C4-2B (cell line): Measurements from ENCODE around the gene VPS13D.

ENCODE experiments used
- H3K27ac ChIP-seq: fragments of 450-650 bp; 2 replicates; pipeline ENCODE4 v1.5.1; 2017
- ZFX ChIP-seq: fragments of 450-650 bp; IDR thresholded peaks from 2 replicates; pipeline ENCODE4 v1.6.1; 2017
- TF ChIP-seq, protein P1 (sequence below): fragments of 450-650 bp; conservative IDR thresholded peaks from 2 replicates; pipeline ENCODE4 v1.5.1; 2017; ENCODE audit warnings: mild to moderate bottlenecking

Gene VPS13D

DNA sequence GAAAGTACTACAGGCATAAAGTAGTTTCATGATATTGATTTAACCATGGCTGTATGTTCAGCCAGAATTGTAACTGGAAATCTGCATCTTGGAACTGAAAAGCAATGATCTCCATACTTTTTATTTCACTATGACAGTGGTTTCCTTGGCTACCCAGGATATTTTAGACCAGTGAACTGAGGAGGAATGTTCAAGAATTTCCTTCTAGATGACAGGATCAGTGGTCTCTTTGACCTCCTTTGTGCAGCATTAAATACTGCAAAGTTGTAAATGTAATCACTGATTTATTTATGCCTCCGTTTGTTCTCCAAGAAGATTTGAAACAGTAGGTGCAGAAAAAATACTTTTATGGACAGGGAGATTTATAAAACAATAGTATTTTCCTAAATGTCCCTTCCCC, 39.5 kb downstream of the VPS13D start:
- TF ChIP-seq ZFX: no peak
- TF ChIP-seq, protein P1, sequence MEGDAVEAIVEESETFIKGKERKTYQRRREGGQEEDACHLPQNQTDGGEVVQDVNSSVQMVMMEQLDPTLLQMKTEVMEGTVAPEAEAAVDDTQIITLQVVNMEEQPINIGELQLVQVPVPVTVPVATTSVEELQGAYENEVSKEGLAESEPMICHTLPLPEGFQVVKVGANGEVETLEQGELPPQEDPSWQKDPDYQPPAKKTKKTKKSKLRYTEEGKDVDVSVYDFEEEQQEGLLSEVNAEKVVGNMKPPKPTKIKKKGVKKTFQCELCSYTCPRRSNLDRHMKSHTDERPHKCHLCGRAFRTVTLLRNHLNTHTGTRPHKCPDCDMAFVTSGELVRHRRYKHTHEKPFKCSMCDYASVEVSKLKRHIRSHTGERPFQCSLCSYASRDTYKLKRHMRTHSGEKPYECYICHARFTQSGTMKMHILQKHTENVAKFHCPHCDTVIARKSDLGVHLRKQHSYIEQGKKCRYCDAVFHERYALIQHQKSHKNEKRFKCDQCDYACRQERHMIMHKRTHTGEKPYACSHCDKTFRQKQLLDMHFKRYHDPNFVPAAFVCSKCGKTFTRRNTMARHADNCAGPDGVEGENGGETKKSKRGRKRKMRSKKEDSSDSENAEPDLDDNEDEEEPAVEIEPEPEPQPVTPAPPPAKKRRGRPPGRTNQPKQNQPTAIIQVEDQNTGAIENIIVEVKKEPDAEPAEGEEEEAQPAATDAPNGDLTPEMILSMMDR: no peak
- H3K27ac ChIP-seq: no peak overlapping the region

DNA sequence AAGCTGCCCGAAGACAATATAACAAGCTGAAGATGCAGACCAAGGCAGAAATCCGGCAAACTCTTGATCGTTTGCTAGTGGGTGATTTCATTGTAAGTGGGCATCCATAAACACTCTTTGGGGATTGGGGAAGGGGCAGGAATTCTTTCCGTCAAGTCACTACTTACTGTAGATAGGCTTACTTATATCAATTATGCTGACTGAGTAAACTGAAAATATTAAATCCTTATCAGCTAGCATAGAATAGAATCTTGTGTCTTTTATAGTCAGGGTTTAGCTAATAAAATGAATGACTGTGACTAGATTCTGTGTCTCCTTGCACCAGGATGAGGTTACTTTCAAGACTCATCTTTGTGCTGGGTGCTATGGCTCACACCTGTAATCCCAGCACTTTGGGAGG, 41.2 kb downstream of the VPS13D start:
- H3K27ac ChIP-seq: no peak overlapping the region
- TF ChIP-seq ZFX: no peak
- TF ChIP-seq, protein P1: no peak

DNA sequence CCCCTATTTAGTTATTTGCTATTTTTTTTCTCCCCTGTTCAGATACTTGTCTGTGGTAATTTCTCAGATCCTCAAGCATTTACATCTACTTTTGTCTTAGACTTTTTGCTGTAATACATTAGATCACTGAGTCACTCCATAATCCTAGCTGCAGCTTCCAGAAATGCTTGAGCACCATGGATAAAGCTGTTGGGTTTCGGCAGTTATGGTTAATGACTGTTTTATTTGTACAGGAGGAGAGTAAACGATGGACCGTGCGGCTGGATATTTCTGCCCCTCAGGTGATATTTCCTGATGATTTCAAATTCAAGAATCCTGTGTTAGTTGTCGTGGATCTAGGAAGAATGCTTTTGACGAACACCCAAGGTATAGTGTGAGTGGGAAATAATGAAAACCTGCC, 42.9 kb downstream of the VPS13D start:
- TF ChIP-seq, protein P1: no peak
- TF ChIP-seq ZFX: no peak
- H3K27ac ChIP-seq: no peak overlapping the region

DNA sequence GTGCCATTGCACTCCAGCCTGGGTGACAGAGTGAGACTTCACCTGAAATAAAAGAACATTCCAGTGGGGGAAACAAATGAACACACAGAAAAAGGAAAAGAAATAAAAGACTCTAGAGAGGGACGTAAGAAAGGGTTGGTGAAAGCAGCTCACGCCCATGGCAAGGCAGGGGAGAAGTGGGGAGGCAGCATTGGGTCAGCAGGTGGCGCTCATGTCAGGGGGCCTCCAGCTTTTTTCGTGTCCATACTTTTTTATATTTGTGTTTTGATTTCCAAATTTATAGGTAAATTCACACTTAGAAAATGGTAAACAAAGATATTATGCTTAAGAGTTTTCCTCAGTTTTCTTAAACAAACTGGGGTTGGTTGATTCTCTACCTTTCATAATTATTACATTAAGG, 45.5 kb downstream of the VPS13D start:
- no peak overlapping the region for H3K27ac ChIP-seq
- TF ChIP-seq, protein P1: peak; percentile 79
- no peak for TF ChIP-seq ZFX

DNA sequence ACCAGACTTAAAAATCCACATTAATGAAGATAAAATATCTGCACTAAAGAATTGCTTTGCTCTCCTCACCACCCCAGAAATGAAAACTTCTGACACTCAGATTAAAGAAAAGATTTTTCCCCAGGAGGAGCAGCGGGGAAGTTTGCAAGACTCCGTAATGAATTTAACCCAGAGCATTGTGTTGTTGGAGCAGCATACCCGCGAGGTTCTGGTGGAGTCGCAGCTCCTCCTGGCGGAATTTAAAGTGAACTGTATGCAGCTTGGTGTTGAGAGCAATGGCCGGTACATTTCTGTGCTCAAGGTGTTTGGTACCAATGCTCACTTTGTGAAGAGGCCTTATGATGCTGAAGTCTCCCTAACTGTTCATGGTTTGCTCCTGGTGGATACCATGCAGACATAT, 46.4 kb downstream of the VPS13D start:
- TF ChIP-seq, protein P1: peak; percentile 25
- no peak for TF ChIP-seq ZFX
- H3K27ac ChIP-seq: no peak overlapping the region

DNA sequence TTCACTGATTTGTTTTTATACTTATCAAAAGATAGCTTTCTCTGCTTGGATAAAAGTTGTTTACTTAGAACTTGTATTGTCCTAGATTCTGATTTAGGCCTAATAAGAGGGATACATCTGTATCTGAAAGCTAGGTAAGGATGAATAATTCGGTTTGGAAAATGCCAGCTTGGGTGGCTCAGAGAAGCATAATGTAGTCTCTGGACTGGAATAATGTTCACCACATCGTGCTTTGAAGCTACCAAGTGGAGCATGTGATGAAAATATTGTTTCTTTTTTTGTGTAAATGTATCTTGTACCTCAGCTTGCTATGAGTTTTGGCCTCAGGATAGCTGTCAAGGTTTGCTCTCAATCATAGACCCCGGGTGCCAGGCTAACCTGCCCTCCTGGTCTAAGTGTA, 49.2 kb downstream of the VPS13D start:
- TF ChIP-seq, protein P1: no peak
- TF ChIP-seq ZFX: no peak
- no peak overlapping the region for H3K27ac ChIP-seq

DNA sequence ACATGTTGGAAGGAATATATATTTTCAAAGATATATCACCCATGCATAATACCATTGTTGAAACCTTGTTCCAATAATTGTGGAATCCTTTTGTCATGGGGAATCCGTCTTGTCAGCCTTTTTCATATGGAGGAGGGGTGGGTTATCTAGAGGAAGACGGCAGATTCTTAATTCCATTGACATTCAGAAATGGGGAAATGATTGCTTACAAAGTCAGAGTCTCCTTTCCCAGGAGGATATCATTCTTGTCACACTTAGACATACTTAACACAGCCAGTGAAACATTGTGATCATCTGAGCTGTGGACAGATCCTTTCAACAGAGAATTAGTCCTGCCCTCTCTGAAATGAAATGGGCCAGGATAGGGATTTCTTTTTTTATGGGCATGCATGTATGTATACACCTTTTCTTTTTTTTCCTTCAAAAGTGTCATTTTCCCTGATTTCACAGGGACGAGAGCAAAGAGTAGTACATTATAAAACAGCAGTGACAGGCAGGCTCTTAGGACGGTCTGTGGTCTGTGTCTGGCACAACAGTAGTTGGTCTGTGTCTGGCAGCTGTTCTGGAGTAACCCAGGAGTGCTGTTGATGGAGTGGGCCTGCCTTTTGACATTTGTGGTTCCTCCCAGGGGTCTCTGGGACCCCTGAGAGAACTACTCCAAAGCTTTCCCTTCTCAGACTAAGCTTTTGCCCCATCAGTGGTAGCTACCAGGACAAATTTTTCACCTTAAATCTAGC, 50.1 kb downstream of the VPS13D start:
- TF ChIP-seq, protein P1: no peak
- no peak for TF ChIP-seq ZFX
- no peak overlapping the region for H3K27ac ChIP-seq
